ENCODE results near the gene SPRED2. TPM values are rescaled to one million over a fixed set of nuclear protein-coding genes. Genes with fewer than 3 reads are reported as not detected.

SPRED2 gene
- total RNA-seq, 1 donor from 2014 or later = 56.9 TPM

DNA sequence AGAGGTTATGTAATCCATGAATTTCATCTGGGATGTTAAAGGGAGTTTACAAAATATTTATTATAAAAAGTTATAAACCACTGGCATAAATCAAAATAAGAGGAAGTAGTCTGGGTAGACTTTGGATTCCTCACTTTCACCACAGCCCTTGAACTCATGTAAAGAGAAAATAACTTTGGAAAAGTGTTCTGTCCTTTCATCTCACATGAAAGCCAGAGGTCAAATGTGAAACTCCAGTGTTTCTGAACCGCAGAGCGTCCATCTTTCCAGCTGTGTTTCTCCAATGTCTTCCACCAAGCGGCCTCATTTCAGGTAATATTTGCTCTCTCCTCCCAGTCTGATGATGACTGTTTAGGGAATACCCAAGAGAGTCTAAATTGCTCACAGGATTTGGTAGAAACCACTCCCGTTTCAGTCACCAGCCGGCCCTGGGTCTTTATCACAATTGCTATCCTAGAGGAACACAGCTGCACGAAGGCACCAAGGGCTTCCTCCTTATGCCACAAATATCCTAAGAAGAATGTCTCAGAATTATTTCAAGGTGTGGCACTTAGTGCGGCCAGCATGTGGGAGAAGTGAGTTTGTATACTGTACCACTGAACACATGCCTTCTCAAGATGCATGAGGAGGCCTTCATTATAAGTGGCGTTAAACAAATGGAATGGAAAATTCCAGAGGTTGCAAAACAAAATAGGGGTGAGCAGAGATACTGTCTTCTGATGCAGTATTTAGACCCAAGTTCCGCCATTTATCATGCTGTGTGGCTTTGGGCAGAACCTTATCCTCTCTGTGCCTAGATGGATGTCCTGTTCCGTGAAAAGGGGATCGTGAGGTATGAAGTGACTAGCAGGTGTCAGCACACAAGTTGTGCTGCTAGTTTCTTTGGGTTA, 140.9 kb downstream of the SPRED2 start:
- TF ChIP-seq CTCF (IDR thresholded peaks at IDR 0.05) = no peak
- H3K4me1 ChIP-seq = no peaks in the 10 kb centered on the region
- no peaks in the 10 kb centered on the region for H3K27me3 ChIP-seq
- H3K9me3 ChIP-seq = no peaks in the 10 kb centered on the region
- ATAC-seq (peak; percentile 62), DNase-seq (no peak)
- intact Hi-C loops (cut with DNase I) = no loop called here
- no peak overlapping the region for H3K4me3 ChIP-seq
- no peak overlapping the region for H3K27ac ChIP-seq
- H3K36me3 ChIP-seq = no peaks in the 10 kb centered on the region

DNA sequence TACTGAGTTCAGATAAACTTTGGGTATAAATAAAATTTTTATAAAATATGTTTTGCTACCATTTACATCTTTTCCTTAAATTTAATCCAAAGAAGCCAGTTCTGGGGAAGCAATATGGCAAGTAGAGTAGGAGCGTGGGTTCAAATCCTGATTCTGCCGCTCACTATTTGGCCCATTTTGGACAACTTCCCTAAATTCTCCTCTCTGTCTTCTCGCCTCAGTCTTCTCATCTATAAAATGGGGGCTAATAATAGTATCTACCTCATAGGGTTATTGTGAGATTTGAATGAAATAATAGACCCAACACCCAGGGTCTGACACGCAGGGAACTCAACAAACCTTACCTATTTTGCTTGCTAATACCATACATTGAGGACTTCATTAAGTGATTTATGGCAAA, 145.0 kb downstream of the SPRED2 start:
- TF ChIP-seq CTCF (IDR thresholded peaks at IDR 0.05) = no peak
- intact Hi-C loops (cut with DNase I) = no loop called here
- no peaks in the 10 kb centered on the region for H3K9me3 ChIP-seq
- ATAC-seq (no peak), DNase-seq (no peak)
- H3K27me3 ChIP-seq = no peaks in the 10 kb centered on the region
- H3K36me3 ChIP-seq = no peaks in the 10 kb centered on the region
- H3K27ac ChIP-seq = no peak overlapping the region
- peaks cover 5% of the 10 kb centered on the region for H3K4me1 ChIP-seq
- no peak overlapping the region for H3K4me3 ChIP-seq

DNA sequence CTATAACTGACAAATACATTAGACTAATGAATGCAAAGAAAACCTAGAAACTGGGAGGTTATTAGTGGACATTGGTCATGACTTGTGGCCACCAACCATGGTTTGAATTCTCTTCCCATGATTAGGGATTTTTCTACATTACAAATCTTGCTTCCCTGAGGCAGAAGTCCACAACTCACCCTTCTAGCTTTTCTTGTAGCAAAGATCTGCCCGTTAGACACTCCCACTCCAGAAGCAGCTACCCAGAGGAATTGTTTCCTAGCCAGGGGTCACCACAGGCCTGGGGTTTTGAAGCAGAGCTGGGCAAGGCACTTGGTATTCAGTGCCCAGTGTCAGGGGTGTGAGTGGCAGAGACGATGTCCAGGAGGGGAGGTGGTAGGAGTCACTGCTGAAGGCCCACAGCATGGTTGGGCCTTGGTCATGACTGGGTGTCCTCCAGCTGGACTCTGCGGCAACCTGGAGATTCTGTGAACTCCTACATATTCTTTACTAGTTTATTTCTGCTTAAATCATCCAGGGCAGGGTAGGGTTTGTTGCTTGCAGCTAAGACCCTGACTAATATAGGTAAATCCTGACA, 149.8 kb downstream of the SPRED2 start:
- no peaks in the 10 kb centered on the region for H3K27me3 ChIP-seq
- no peak for ATAC-seq
- no peak for DNase-seq
- peaks cover 27% of the 10 kb centered on the region for H3K4me1 ChIP-seq
- intact Hi-C loops (cut with DNase I) = no loop called here
- no peaks in the 10 kb centered on the region for H3K9me3 ChIP-seq
- no peak overlapping the region for H3K4me3 ChIP-seq
- H3K36me3 ChIP-seq = no peaks in the 10 kb centered on the region
- no peak for TF ChIP-seq CTCF (IDR thresholded peaks at IDR 0.05)
- peak overlapping the region; percentile 26 for H3K27ac ChIP-seq

- no peak for DNase-seq
- H3K36me3 ChIP-seq = no peaks in the 10 kb centered on the region
- H3K4me1 ChIP-seq = peaks cover 35% of the 10 kb centered on the region
- no peak for TF ChIP-seq CTCF (IDR thresholded peaks at IDR 0.05)
- peak overlapping the region; percentile 26 for H3K27ac ChIP-seq
- no peaks in the 10 kb centered on the region for H3K9me3 ChIP-seq
- no peak overlapping the region for H3K4me3 ChIP-seq
- ATAC-seq = peak; percentile 40
- H3K27me3 ChIP-seq = no peaks in the 10 kb centered on the region
- intact Hi-C loops (cut with DNase I) = no loop called here
These were observed 150.6 kb downstream of the SPRED2 start for GRCh38 chr2:65281627-65282351.

- intact Hi-C loops (cut with DNase I) = no loop called here
These were observed 152.6 kb downstream of the SPRED2 start for GRCh38 chr2:65279756-65280155.

More at GRCh38 chr2:65279756-65280155, 152.6 kb downstream of the SPRED2 start:
- Histone ChIP-seq H3K9me3 (no peaks in the 10 kb centered on the region), H3K4me3 (no peak overlapping the region), H3K27me3 (no peaks in the 10 kb centered on the region), H3K36me3 (no peaks in the 10 kb centered on the region), H3K4me1 (peaks cover 53% of the 10 kb centered on the region), H3K27ac (no peak overlapping the region)
- no peak for DNase-seq
- no peak for TF ChIP-seq CTCF (IDR thresholded peaks at IDR 0.05)
- ATAC-seq = no peak

Measured in upper lobe of right lung (tissue), 1 donor.